ENCODE measurements around the gene B3GNT4.

DNA sequence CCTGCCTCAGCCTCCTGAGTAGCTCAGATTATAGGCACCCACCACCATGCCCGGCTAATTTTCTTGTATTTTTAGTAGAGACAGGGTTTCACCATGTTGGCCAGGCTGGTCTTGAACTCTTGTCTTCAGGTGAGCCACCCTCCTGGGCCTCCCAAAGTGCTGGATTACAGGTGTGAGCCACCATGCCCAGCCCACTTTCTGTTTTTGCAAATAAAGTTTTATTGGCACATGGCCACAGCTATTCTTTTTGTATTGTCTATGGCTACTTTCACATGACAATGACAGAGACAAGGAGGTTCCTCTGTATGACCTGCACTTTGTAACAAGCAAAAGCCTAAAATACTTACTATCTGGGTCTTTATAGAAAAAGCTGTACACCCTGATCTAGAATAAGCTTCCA, 42.0 kb downstream of the B3GNT4 start:
- no peak for TF ChIP-seq TEAD2 (CRISPR knock-in tag; IDR thresholded peaks at IDR 0.05)
- no peak for TF ChIP-seq POLR2A (IDR thresholded peaks at IDR 0.05; ENCODE audit: insufficient read depth in 1 of 2, low read depth in 2 of 2, low read length in 2 of 2)
- no peak for TF ChIP-seq EZH2 (conservative IDR thresholded peaks at IDR 0.05; ENCODE audit: low read depth, low read length)
- TF ChIP-seq GABPA (IDR thresholded peaks at IDR 0.05; ENCODE audit: low read depth, low read length): no peak
- TF ChIP-seq GABPA (CRISPR knock-in tag; IDR thresholded peaks at IDR 0.05; ENCODE audit: low read depth): no peak
- TF ChIP-seq, protein P1, sequence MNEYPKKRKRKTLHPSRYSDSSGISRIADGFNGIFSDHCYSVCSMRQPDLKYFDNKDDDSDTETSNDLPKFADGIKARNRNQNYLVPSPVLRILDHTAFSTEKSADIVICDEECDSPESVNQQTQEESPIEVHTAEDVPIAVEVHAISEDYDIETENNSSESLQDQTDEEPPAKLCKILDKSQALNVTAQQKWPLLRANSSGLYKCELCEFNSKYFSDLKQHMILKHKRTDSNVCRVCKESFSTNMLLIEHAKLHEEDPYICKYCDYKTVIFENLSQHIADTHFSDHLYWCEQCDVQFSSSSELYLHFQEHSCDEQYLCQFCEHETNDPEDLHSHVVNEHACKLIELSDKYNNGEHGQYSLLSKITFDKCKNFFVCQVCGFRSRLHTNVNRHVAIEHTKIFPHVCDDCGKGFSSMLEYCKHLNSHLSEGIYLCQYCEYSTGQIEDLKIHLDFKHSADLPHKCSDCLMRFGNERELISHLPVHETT (CRISPR knock-in tag; conservative IDR thresholded peaks at IDR 0.05): no peak
- TF ChIP-seq ZNF660 (CRISPR knock-in tag; IDR thresholded peaks at IDR 0.05; ENCODE audit: borderline replicate concordance, low read depth): no peak
- TF ChIP-seq CTCF (CRISPR knock-in tag; IDR thresholded peaks at IDR 0.05): no peak
- no peak for TF ChIP-seq MAFK (conservative IDR thresholded peaks at IDR 0.05 in 1 of 2, IDR thresholded peaks at IDR 0.05 in 1 of 2; ENCODE audit: low read length in 2 of 2)
- no peak for TF ChIP-seq ZBTB33 (CRISPR knock-in tag; IDR thresholded peaks at IDR 0.05)
- TF ChIP-seq SMAD9 (CRISPR knock-in tag; IDR thresholded peaks at IDR 0.05): no peak
- no peak for TF ChIP-seq ZNF280D (CRISPR knock-in tag; IDR thresholded peaks at IDR 0.05)
- TF ChIP-seq CEBPG (CRISPR knock-in tag; IDR thresholded peaks at IDR 0.05): no peak
- TF ChIP-seq GMEB1 (CRISPR knock-in tag; IDR thresholded peaks at IDR 0.05; ENCODE audit: borderline replicate concordance): no peak
- no peak for TF ChIP-seq EHMT2 (IDR thresholded peaks at IDR 0.05; ENCODE audit: borderline replicate concordance, low read depth, low read length)

Measured in HepG2 (cell line).